DMS79 treated with DMSO at 0.1 percent for 48 hours (cell line): ENCODE results near the gene MAGI2.
A peak's percentile ranks its signal among the peaks of the same experiment; 100 is the strongest.

Experiments
- DNase-seq: peaks from one replicate; lab custom pipeline; 2025; lab: John Stamatoyannopoulos, UW

Gene MAGI2

DNA sequence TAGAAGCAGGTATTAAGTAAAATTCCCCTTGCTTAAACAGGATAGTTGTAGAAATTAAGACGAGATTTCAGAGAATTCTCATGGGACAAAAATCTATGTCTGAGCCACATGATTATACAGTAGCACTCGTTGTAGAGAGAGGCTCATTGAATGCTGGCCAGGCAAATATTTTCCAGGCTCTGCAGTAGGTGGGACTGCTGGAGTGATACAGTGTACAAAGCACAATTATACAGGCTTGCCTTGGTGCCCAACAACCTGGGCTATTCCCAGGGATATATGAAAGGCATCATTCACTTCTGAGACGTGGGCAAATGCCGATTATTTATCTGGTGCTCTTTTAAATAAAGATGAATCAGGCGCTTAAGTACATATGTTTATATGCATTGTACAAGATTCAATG, 1274.3 kb downstream of the MAGI2 start:
- DNase-seq: no peak

DNA sequence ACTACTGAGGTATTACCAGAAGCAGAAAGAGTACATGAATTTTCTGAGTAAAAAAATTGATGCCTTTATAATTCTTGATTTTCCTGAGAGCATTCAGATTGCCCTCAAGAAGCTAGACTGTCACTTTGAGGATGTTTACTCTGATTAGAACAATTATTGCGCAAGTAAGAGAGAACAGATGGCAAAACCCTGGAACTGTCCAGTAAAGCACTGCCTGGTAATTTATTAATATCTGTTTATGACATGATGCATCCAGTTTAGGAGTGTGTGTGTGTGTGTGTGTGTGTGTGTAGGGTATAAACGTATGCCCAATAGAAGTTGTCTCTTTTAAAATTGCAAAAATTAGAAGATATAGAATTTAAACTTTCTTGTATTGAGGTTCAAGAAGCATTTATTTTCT, 1275.1 kb downstream of the MAGI2 start:
- no peak for DNase-seq

DNA sequence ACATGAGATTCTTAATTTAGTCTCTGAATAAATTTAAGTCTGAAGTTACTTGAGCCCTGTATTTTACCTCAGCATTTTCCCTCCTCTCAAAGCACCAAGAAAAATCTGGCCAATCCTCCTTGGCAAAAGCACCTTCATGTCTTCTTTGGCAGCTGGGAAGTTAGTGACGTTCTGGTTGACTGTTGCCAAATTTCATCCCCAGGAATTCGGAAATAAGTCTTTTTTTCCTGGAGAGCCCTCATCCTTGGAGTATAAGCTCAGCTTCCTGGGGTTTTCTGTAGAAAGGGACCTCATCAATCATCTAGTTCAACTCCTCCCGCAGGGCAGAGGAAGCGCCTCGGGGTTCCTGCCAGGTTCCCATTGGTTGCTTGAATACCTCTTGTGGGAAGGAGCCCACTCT, 1277.3 kb downstream of the MAGI2 start:
- no peak for DNase-seq

DNA sequence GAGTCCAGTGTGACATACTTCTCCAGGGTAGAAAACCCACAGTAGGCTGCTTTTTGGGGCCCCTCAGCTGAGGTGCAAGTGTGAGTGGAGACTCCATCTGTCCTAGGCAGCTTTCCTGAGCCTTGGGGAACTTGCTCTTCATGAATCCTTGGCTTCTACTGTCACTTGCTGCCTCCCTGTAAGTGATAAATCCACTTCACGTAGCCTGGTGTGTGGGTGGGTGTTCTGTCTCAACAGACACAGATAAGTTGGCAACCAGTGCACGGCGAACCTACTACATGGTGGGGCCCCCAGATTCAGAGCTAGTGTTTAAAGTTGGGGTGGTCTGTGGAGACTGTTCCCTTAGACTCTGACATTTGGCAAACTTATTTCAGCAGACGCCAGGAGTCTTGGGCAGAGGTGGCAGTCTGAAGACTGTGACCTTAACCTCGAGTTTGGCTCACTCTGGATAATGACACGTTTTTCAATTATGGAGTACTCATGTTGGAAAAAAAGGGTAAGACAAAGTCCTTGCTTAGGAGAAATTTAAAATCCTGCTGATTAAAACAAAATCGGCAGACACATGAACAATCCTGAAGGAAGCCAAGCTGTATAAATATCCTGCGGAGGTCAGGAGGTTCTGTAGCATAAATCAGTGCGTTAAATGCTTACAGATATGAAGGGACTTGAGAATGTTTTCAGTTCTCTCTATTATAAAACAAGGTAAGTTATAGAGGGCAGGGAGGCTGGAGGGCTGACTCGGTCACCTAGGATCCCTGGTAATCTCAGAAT, 1278.0 kb downstream of the MAGI2 start:
- DNase-seq: no peak

DNA sequence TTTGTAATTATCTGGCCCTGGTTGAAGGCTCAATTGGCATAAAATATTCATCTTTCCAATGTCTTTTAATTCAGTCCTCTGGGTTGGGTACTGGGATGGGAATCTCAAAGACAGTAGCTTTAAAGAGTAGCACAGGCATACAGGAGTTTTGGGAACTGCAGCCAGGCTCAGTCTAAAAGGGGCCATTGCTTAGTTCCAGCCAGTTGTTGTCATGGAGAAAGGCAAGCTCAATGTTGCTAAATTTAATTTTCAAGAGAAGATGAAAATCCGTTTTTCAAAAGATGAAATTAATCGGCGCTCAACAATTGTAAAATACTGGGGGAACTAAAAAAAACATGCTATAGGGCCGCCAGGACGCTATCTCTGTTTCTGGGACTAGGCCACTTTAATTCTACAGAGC, 1279.8 kb downstream of the MAGI2 start:
- DNase-seq: no peak

DNA sequence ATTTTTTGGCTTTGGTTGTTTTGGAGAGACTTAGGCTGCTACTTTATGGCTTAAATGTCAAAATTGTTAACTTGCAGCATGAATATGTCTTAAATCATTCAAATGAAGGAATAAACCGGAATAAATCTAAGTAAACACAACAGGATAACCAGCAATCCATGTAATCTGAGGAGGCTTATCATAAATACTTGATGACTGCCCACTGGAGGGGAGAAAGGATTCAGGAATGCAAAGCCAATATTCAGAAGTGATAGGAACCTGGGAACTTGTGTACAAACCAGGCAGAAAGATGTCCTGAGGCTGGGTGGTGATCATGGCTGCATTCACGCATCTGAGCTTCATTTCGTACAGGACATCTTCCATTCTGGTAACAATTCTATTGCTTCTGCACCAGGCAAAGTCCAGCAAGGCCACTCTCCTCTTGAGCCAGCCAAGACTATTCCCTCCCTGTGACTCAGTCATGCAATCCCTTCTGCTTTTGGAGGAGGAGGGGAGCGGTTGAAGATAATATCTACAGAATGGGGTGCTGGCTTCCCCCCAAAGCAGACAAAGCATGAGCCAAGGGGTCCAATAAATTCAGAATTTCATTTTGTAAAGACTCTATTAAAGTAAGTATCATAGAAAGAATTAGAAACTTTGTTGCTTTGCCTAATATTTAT, 1280.4 kb downstream of the MAGI2 start:
- DNase-seq: no peak

DNA sequence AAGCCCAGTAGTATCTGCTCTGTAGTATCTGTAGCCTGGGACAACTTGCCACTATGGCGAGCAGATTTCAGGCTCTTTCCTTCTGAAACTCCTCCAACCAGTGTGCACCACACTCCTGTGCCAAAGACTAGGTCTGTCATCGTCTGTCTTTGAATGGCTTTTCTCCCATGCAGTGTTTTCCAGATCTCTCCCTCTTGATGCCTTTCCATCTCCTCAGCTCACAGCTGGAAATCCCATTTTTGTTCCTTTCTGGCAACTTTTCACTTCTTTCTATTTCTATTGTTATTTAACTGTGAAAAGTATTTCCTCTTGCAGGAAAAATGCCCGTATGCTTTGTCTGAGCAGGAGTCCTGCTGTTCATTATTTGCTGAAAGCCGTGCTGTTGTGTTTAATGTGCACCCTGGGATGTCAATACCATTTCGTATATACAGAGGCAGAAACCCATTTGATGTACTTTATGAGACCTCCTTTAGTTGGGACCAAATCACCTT, 1281.2 kb downstream of the MAGI2 start:
- DNase-seq: no peak

DNA sequence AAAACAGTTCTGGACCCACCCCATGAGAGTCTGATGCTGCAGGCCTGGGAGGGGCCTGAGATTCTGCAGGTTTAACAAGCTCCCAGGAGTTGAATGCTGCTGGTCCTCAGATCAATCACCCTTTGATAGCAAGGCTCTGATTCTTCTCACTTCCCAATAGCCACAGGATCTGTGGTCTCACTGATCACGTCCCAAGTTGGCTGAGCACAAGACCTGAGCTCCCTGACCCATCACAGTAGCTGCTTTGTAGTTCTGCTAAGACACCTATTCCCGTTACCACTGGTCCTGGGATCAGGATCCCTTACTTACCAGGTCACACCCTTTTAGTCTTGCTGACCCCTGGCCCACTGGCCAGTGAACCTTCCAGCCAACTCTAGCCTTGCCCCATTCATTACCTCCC, 1282.1 kb downstream of the MAGI2 start:
- DNase-seq: no peak

DNA sequence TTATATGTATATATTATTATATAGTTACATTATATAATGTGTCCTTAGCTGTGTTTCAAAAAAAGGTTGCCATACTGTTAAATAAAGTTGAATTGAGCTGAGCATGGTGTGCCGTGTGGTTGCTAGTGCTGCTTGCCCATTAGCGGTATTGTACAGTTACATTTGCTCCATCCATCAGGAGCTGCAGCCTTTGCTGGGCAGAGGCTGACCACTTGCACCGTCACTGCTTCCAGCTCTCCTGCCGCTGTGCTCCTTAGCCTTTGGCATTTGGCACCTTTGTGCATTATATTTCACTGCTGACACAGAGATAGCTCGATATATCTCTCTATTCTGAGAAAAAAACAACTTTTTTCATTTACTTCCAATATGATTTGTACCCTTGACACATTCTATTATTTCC, 1282.7 kb downstream of the MAGI2 start:
- DNase-seq: no peak

DNA sequence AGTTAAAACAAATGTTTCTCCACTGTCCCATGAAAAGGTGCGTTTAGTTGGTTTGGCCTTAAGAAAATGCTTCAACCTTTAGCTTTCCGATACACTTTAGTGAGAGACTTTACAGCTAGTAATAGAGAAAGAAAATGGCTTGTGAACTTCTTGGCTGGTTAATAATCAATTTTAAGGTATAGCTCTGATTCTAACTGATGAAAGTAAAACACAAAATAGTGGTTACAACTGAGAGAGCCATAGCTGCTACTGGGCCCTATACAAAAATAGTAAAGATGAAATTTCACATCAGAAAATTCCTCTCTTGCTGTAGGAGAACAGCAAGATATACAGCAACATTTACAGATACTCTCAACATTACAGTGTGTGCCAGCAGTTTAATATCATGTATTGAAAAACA, 1283.5 kb downstream of the MAGI2 start:
- no peak for DNase-seq

DNA sequence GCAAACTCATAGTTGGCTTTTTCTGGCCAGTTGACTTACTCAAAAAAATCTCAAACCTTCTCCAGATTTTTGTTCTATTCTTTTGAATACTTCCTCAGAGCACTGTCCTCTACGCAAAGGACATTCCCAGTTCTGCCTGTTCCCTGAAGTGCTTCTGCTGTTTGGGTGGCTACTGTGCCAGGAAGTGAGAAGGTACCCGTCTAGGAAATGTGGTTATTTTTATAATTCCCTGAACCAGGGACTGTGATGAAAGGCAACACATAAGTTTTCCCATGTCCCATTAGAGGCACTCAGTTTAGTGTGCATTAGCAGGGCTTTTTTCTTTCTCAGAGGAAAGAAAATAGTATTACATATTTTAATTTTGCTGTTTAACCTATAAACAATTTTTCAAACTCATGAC, 1284.6 kb downstream of the MAGI2 start:
- DNase-seq: no peak

DNA sequence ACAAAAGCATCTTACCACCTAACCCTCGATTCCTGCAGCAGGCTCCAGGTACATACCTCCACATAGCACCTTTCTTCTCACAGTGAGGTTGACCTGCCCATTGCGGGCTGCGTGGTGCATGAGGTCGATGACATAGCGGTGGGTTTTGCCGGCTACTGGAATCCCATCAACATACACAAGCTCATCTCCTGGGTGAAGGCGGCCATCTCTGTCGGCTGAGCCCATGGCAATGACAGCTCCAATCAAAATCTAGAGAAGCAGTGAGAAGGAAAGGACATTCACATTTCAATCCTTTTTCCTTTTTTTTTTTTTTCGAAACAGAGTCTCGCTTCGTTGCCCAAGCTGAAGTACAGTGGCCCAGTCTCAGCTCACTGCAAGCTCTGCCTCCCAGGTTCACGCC, 1285.6 kb downstream of the MAGI2 start:
- no peak for DNase-seq

DNA sequence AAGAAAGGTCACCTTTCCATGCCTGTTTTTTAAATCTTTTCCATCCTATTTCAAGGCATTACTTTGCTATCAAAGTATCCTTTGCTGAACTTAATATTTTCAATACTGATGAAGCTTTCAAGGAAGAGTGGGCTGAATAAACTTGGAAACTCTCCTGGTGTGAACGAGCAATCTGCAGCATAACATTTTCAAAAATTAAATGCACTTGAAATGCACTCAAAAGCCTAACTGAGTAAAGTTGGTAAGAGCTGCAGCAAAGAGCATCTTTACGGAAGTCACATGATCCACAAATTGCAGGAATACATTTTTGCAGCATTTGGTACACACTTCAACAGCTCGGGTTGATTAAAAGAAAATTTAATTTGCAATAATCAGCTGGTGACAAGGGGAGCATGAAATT, 1287.6 kb downstream of the MAGI2 start:
- DNase-seq: peak; percentile 43

DNA sequence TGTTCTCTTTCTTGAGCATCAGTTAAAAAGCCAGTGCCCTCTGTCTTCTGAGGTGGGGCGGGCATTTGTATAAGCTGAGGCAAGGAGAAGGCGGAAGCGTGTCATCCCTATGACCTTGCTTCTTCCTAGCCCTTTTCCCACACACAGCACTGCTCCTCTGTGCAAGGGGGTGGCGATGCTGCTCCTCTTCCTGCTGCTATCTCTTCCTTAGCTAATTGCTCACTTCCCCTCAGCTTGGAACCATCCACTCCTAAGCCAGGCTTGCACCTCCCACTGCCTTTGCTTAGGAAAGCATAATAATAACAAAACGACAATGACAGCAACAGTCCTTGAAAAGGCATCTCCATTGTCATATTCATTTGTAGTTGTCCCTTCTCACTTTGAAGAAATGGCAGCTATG, 1288.0 kb downstream of the MAGI2 start:
- DNase-seq: no peak

DNA sequence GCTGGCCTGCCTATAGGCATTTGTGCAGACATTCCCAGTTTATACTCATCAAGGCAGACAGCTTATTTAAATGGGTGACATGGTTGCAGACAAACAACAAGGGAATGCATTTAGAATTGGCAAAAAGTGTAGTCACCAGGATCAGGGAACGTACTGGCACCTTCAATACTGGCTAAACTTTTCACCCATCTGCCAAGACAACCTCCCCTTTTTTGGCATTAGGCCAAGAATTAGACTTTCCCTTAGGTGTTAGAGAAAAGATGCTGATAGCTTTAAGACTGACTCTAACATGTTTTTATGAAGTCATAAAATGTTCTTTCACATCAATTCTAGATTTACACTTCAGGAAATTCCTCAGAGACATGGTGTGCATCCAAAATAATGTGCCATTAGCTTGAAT, 1289.0 kb downstream of the MAGI2 start:
- peak; percentile 4 for DNase-seq

DNA sequence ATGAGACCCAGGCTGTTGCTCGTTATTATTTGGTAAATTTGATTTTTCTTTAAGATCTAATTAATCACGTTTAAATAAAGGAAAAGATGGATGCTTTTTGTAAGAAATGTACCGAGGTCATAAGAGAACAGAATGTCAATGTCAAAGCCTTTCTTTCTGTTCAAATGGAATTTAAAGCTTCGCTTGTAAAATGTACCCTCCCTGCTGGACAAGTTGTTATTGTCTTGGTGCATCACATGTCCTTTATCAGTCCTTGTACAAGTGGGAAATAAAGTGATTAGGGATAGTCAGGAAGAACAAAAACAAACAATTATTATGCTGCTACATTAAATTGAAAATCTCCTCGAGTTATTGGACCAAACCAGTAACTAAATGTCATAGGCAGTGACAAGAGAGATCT, 1291.7 kb downstream of the MAGI2 start:
- no peak for DNase-seq

DNA sequence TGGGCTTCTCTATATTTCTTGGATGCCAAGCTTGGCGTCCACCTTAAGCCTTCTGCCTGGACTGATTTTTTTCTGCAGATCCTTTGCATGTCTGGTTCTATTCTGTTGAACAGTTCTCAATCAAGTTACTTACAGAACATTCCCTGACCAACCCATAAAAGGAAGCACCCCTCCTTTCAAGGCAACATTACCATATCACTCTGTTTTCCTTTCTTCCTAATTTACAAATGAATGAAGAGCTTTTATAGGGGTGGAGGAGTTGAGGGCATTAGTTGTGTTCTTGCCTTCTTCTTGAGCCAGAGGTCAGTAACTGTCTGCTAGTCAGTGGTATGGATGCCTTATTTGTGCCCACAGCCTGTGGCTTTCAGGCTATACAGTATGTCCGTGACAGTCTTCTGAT, 1293.9 kb downstream of the MAGI2 start:
- DNase-seq: no peak

DNA sequence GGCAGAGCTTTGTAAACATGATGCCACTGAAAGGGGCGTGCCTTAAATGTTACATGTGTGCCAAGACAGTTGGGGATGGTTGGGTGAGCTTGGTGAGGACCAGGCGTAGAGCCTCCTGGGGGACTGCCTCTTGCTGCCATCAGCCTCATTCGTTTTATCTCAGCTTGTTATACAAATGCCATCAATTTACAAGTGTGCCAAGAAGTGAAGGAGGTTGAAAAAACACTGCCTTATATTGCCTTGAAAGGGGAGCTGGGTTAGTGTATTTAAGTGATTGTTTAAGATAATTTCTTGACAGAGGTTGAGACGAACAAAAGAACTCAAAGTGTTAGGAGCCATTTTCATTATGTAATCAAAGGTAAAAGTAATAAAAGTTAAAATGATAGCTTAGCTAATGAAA, 1300.2 kb downstream of the MAGI2 start:
- DNase-seq: peak; percentile 38

DNA sequence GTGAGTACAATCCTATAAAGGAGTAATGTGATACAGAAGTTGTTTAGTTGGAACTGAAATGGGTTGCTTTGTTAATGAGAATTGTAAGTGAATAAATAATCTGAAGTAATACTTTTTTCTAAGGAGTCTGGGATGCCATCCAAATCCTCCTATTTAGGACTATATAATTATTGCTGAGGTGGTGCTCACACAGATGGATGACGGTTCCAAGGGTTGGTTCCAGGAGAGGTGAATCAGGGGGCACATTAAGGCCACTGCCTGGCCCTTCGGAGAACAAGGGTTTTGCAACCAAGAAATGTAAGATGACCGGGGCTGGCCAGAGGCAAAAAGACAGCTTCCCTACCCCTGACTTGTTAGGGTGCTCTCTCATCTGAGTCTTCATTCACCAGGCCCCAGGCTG, 1302.2 kb downstream of the MAGI2 start:
- DNase-seq: peak; percentile 88

DNA sequence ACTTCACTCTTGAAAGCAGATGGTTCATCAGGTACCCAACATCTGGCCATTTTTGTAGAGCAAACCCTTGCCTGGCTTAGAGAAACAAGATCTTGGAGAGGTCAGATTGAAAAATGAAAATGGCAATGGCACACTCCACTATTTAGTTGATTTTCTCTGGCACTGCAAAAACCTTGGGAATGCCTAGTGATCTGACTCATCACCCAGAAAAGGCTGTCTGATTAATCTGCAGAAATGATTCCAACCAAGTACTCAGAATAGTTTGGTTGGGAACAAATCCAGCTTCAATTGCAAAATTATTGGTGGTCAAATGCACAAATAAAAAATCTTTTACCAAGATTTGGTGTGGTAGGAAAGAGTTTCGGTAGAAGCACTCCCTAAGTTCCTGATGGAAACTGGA, 1303.7 kb downstream of the MAGI2 start:
- DNase-seq: no peak

DNA sequence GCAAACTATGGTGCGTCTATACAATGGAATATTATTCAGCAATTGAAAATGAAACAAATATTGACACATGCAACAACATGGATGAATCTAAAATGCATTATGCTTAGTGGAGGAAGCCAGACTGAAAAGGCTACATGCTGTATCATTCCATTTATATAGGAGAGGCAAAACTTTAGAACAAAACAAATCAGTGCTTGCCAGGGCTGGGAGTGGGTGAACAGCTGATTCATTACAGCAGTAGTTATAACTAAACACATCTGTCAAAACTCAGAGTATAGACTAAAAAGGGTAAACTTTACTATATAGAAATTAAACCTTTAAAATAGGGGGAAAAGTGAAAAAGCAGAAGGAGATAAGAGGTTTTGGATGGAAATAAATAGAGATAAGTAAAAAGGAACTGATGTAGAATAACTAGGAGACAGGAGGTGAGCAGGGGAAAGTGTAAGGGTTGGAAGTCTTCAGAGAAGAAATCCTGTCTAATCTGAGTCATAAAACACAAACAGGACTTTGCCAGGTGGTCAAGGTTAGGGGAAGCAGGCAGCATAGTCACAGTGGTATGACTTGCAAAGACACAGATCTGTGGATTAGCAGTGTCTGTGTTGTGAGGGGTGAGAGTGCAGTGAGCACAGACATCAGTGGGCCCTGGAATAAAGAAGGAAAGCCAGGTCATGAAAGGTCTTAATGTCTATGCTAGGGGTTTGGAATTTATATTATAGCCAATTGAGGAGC, 1305.1 kb downstream of the MAGI2 start:
- no peak for DNase-seq

DNA sequence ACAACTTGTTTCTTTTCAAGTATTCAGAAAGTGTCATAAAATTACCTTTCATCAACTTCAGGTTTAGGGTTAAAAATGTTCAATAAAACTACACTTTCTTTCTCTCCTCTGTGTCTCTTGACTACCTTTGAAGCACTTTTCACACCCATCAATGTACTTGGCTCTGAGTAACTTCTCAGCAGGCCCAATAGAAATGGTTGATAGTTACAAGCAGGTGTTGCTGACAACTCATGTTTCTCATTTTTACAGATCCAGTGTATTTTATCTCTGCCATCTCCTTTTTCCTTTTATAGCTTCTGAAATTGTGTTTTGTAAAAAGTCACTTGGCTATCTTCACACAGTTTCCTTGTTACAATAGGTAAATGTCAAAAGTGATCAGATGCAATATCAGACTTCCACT, 1306.9 kb downstream of the MAGI2 start:
- DNase-seq: no peak

DNA sequence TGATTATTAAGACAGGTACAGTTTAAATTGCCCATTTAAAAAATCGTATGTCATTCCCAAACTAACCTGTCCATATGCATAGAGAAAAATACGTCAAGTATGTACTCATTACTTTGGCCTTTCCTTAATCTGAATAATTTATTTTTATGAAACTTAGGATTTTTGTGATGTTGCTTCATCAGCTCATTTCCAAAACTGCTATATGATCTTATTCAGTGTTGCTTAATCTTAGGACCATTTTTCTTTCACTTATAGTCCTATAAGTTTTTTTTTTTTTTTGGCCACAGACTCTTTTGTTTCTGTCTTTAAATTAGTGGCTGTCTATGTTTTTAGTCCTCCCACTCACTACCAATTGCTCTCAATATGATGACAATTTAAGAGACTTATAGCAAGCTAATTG, 1309.8 kb downstream of the MAGI2 start:
- DNase-seq: no peak
